Smooth muscle cell (in vitro differentiated cells): ENCODE measurements around the gene IRF1. TPM values are rescaled to one million over a fixed set of nuclear protein-coding genes. Genes with fewer than 3 reads are reported as not detected.

ENCODE experiments used
- DNase-seq: peaks from one replicate; lab custom pipeline; 2025; ENCODE audit not compliant: unreplicated experiment; lab: John Stamatoyannopoulos, UW
- H2AFZ ChIP-seq: fragments of 200-600 bp; sonication (generic); 2 replicates; pipeline ENCODE4 v1.6.0; 2016; ENCODE audit warnings: antibody characterized with exemption, low read depth, mild to moderate bottlenecking
- H3F3A ChIP-seq: fragments of 200-600 bp; sonication (generic); 2 replicates; pipeline ENCODE4 v1.6.0; 2017; ENCODE audit warnings: antibody characterized with exemption, low read depth
- H3K27ac ChIP-seq: fragments of 200-600 bp; sonication (generic); 2 replicates; pipeline ENCODE4 v1.5.1; 2016; ENCODE audit warnings: low read depth, mild to moderate bottlenecking
- H3K27me3 ChIP-seq: fragments of 200-600 bp; sonication (generic); 2 replicates; pipeline ENCODE4 v1.6.1; 2016; ENCODE audit warnings: low read depth, mild to moderate bottlenecking
- H3K36me3 ChIP-seq: fragments of 200-600 bp; sonication (generic); 2 replicates; pipeline ENCODE4 v1.5.1; 2016; ENCODE audit warnings: low read depth
- H3K4me1 ChIP-seq: fragments of 200-600 bp; sonication (generic); 2 replicates; pipeline ENCODE4 v1.5.1; 2016; ENCODE audit warnings: low read depth
- H3K4me2 ChIP-seq: fragments of 200-600 bp; sonication (generic); 2 replicates; pipeline ENCODE4 v1.6.0; 2016; ENCODE audit warnings: mild to moderate bottlenecking
- H3K4me3 ChIP-seq: fragments of 200-600 bp; sonication (generic); 2 replicates; pipeline ENCODE4 v1.5.1; 2016; ENCODE audit warnings: mild to moderate bottlenecking
- H3K79me2 ChIP-seq: fragments of 200-600 bp; sonication (generic); 2 replicates; pipeline ENCODE4 v1.6.0; 2016; ENCODE audit warnings: low read depth, mild to moderate bottlenecking
- H3K9ac ChIP-seq: fragments of 200-600 bp; sonication (generic); 2 replicates; pipeline ENCODE4 v1.6.0; 2016; ENCODE audit warnings: low read depth
- H3K9me3 ChIP-seq: fragments of 200-600 bp; sonication (generic); replicated peaks from 2 replicates; pipeline ENCODE4 v1.5.1; 2016; ENCODE audit warnings: low read depth
- H4K20me1 ChIP-seq: fragments of 200-600 bp; sonication (generic); 2 replicates; pipeline ENCODE4 v1.6.0; 2016; ENCODE audit warnings: low read depth
- CTCF ChIP-seq: fragments of 200-600 bp; sonication (generic); IDR thresholded peaks from 2 replicates; pipeline ENCODE4 v1.5.1; 2017; ENCODE audit warnings: borderline replicate concordance, mild to moderate bottlenecking, antibody characterized with exemption; ENCODE audit not compliant: insufficient read depth, poor library complexity, severe bottlenecking
- WGBS: methylation state at CpG from one replicate; pipeline ENCODE4 v1.1.7; 2016; ENCODE audit warnings: low lambda C conversion rate; 5-methylcytosine and 5-hydroxymethylcytosine counted together
- polyA plus RNA-seq: library from polyadenylated mRNA; unstranded; fragments of >200 nt; fragmentation: Nextera tagmentation; extraction: Ambion mirVana; gene quantifications from 2 replicates; pipeline ENCODE4 v1.2.1, GENCODE V29; 2016
- total RNA-seq: library from RNA; depleted of rRNA; stranded (reverse); fragments of >200 nt; gene quantifications from 2 replicates; pipeline ENCODE4 v1.2.3, GENCODE V29; 2014

IRF1 gene
- total and polyA plus RNA-seq, 2 experiments from 2014 or later = 15.7 to 19.1 TPM

DNA sequence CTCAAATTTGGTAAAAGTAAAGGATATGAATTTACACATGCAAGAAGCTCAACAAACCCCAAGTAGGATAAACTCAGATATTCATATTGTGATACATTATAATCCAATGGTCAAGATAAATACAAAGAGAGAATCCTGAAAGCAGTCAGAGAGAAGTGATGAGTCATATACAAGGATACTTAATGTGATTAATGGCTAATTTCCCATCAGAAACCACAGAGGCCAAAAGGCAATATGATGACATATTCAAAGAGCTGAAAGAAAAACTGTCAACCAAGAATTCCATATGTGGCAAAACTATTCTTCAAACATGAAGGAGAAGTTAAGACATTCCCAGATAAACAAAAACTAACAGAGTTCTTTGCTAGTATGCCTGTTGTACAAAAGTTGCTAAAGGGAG, 19.5 kb upstream of the IRF1 start:
- Histone ChIP-seq H3K27ac (no peak overlapping the region), H3K9me3 (no peaks in the 10 kb centered on the region), H3K27me3 (no peaks in the 10 kb centered on the region), H3K9ac (no peak overlapping the region), H4K20me1 (no peaks in the 10 kb centered on the region), H3K4me2 (no peak overlapping the region), H3K4me3 (no peak overlapping the region), H3K79me2 (no peaks in the 10 kb centered on the region), H3K36me3 (no peaks in the 10 kb centered on the region), H3K4me1 (no peaks in the 10 kb centered on the region), H2AFZ (no peak overlapping the region), H3F3A (no peaks in the 10 kb centered on the region)
- DNase-seq = no peak
- TF ChIP-seq CTCF = no peak

DNA sequence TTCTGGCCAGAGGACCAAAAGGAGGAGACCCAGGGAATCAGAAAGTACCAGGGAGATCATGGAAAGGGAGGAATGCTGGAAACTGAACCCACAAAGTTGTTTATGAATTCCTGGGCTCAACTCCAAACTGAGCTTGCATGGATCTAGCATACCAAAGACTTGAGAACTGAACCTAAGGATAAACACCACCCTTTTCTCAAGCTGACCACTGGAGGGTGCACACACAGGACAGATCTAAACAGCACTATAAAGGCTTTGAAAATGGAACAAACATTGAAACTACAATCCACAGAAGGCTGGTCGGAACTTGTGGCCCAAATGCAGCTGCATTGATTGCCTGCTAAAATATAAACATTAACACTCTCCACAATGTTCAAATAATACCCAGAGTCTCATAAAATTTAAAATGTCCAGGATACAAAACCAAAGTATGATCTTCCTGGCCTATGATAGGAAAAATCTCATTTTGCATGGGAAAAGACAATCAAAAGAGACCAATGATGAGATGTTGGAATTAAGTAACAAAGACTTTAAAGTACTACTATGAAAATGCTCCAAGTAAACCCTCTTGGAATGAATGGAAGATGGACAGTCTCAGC, 15.6 kb upstream of the IRF1 start:
- no peak overlapping the region for H3K4me2 ChIP-seq
- H3K36me3 ChIP-seq = no peaks in the 10 kb centered on the region
- H3K9me3 ChIP-seq = no peaks in the 10 kb centered on the region
- no peak overlapping the region for H3K9ac ChIP-seq
- no peaks in the 10 kb centered on the region for H3K27me3 ChIP-seq
- TF ChIP-seq CTCF = peak; percentile 42
- H3K79me2 ChIP-seq = no peaks in the 10 kb centered on the region
- no peaks in the 10 kb centered on the region for H4K20me1 ChIP-seq
- 42% methylated on average over 1 of the region's 1 CpG for WGBS
- no peaks in the 10 kb centered on the region for H3F3A ChIP-seq
- no peak overlapping the region for H3K27ac ChIP-seq
- no peak overlapping the region for H3K4me3 ChIP-seq
- peak overlapping the region; percentile 47 for H2AFZ ChIP-seq
- no peaks in the 10 kb centered on the region for H3K4me1 ChIP-seq
- no peak for DNase-seq

GRCh38 chr5:132505641-132506040, 15.1 kb upstream of the IRF1 start:
- H3F3A ChIP-seq = no peaks in the 10 kb centered on the region
- no peak for DNase-seq
- no peak overlapping the region for H3K9ac ChIP-seq
- no peaks in the 10 kb centered on the region for H3K79me2 ChIP-seq
- no peaks in the 10 kb centered on the region for H3K36me3 ChIP-seq
- 87% methylated on average over 2 of the region's 2 CpGs for WGBS
- H3K27me3 ChIP-seq = no peaks in the 10 kb centered on the region
- H3K27ac ChIP-seq = no peak overlapping the region
- no peak for TF ChIP-seq CTCF
- H2AFZ ChIP-seq = no peak overlapping the region
- no peak overlapping the region for H3K4me3 ChIP-seq
- H3K9me3 ChIP-seq = no peaks in the 10 kb centered on the region
- H3K4me2 ChIP-seq = no peak overlapping the region
- no peaks in the 10 kb centered on the region for H3K4me1 ChIP-seq
- no peaks in the 10 kb centered on the region for H4K20me1 ChIP-seq

DNA sequence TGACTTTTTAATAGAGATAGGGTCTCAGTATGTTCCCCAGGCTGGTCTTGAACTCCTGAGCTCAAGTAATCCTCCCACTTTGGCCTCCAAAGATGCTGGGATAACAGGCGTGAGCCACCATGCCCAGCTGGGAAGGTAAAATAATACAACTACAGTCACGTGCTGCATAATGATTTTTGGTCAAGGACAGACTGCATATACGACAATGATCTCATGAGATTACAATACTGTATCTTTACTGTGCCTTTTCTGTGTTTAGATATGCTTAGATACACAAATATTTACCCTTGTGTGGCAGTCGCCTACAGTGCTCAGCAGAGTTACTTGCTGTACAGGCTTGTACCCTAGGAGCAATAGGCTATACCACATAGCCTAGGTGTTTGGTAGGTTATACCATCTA, 14.2 kb upstream of the IRF1 start:
- no peak for DNase-seq
- 87% methylated on average over 4 of the region's 4 CpGs for WGBS

More for the DNA sequence above, 14.2 kb upstream of the IRF1 start:
- no peak overlapping the region for H3K4me3 ChIP-seq
- H4K20me1 ChIP-seq = no peaks in the 10 kb centered on the region
- H3F3A ChIP-seq = no peaks in the 10 kb centered on the region
- no peak overlapping the region for H2AFZ ChIP-seq
- no peaks in the 10 kb centered on the region for H3K9me3 ChIP-seq
- H3K27ac ChIP-seq = no peak overlapping the region
- H3K79me2 ChIP-seq = no peaks in the 10 kb centered on the region
- no peaks in the 10 kb centered on the region for H3K4me1 ChIP-seq
- no peaks in the 10 kb centered on the region for H3K36me3 ChIP-seq
- no peak overlapping the region for H3K4me2 ChIP-seq
- H3K9ac ChIP-seq = no peak overlapping the region
- TF ChIP-seq CTCF = no peak
- H3K27me3 ChIP-seq = no peaks in the 10 kb centered on the region
